Neural cell (in vitro differentiated cells): Measurements from ENCODE around the gene MAGEH1. TPM values are rescaled to one million over a fixed set of nuclear protein-coding genes. Genes with fewer than 3 reads are reported as not detected.

Experiments
- H2AFZ ChIP-seq: fragments of 200-600, 300-800 bp; sonication (generic), shearing (Covaris generic); 2 replicates; pipeline ENCODE4 v1.6.0; 2014; ENCODE audit warnings: low read depth, mild to moderate bottlenecking, antibody characterized with exemption, low read length, moderate library complexity
- H3F3A ChIP-seq: fragments of 200-600 bp; shearing (Covaris generic); 2 replicates; pipeline ENCODE4 v1.6.1; 2016; ENCODE audit warnings: mild to moderate bottlenecking, moderate library complexity, mixed read lengths, antibody characterized with exemption, low read length; ENCODE audit not compliant: insufficient read depth, poor library complexity, severe bottlenecking
- H3K27ac ChIP-seq: fragments of 200-600, 300-800 bp; sonication (generic), shearing (Covaris generic); 2 replicates; pipeline ENCODE4 v1.5.1; 2014; ENCODE audit warnings: mild to moderate bottlenecking, low read length, moderate library complexity
- H3K27me3 ChIP-seq: fragments of 300-800, 200-600 bp; sonication (generic), shearing (Covaris generic); 2 replicates; pipeline ENCODE4 v1.6.0; 2014; ENCODE audit warnings: mild to moderate bottlenecking, low read depth, low read length, moderate library complexity; ENCODE audit not compliant: insufficient read depth
- H3K36me3 ChIP-seq: fragments of 300-800, 200-600 bp; sonication (generic), shearing (Covaris generic); 2 replicates; pipeline ENCODE4 v1.5.1; 2014; ENCODE audit warnings: mild to moderate bottlenecking, antibody characterized with exemption, low read length, moderate library complexity; ENCODE audit not compliant: insufficient read depth
- H3K4me2 ChIP-seq: fragments of 300-800, 200-600 bp; sonication (generic), shearing (Covaris generic); 2 replicates; pipeline ENCODE4 v1.6.0; 2014; ENCODE audit warnings: mild to moderate bottlenecking, low read length
- H3K4me3 ChIP-seq: fragments of 300-800, 200-600 bp; sonication (generic), shearing (Covaris generic); 2 replicates; pipeline ENCODE4 v1.5.1; 2014; ENCODE audit warnings: mild to moderate bottlenecking, low read length, moderate library complexity
- H3K79me2 ChIP-seq: fragments of 200-600 bp; shearing (Covaris generic); replicated peaks from 2 replicates; pipeline ENCODE4 v1.6.0; 2014; ENCODE audit warnings: mild to moderate bottlenecking, low read length, moderate library complexity; ENCODE audit not compliant: insufficient read depth
- H3K9ac ChIP-seq: fragments of 300-800, 200-600 bp; sonication (generic), shearing (Covaris generic); 2 replicates; pipeline ENCODE4 v1.6.1; 2016; ENCODE audit warnings: mild to moderate bottlenecking, low read length, mixed read lengths
- H3K9me2 ChIP-seq: fragments of 200-600 bp; shearing (Covaris generic); 2 replicates; pipeline ENCODE4 v1.6.1; 2016; ENCODE audit warnings: mild to moderate bottlenecking, low read length, mixed read lengths; ENCODE audit not compliant: insufficient read depth
- H3K9me3 ChIP-seq: fragments of 200-600, 300-800 bp; sonication (generic), shearing (Covaris generic); 2 replicates; pipeline ENCODE4 v1.6.1; 2016; ENCODE audit warnings: mild to moderate bottlenecking, mixed run types, low read length, moderate library complexity, mixed read lengths
- H4K20me1 ChIP-seq: fragments of 200-600 bp; shearing (Covaris generic); 2 replicates; pipeline ENCODE4 v1.6.1; 2016; ENCODE audit warnings: mild to moderate bottlenecking, mixed run types; ENCODE audit not compliant: insufficient read depth
- CTCF ChIP-seq: fragments of 450-650 bp; IDR thresholded peaks from 2 replicates; pipeline ENCODE4 v1.5.1; 2014; ENCODE audit warnings: antibody characterized with exemption, mild to moderate bottlenecking, moderate library complexity; ENCODE audit not compliant: poor library complexity, severe bottlenecking
- EP300 ChIP-seq: fragments of 450-650 bp; conservative IDR thresholded peaks from 2 replicates; pipeline ENCODE4 v1.6.1; 2014; ENCODE audit warnings: antibody characterized with exemption, mild to moderate bottlenecking, moderate library complexity; ENCODE audit not compliant: poor library complexity, severe bottlenecking
- EZH2 ChIP-seq: fragments of 200-600, 300-800 bp; shearing (Covaris generic), sonication (generic); IDR thresholded peaks from 2 replicates; pipeline ENCODE4 v1.6.1; 2014; ENCODE audit warnings: antibody characterized with exemption, low read length, borderline replicate concordance, mild to moderate bottlenecking; ENCODE audit not compliant: insufficient read depth, poor library complexity, severe bottlenecking
- MXI1 ChIP-seq: fragments of 450-650 bp; conservative IDR thresholded peaks from 2 replicates; pipeline ENCODE4 v1.6.1; 2014; ENCODE audit warnings: antibody characterized with exemption, mild to moderate bottlenecking; ENCODE audit not compliant: poor library complexity, severe bottlenecking
- POLR2AphosphoS5 ChIP-seq: IDR thresholded peaks from 2 replicates; pipeline ENCODE4 v1.6.1; 2012
- RAD21 ChIP-seq: fragments of 450-650 bp; conservative IDR thresholded peaks from 2 replicates; pipeline ENCODE4 v1.6.1; 2014; ENCODE audit warnings: antibody characterized with exemption, mild to moderate bottlenecking, moderate library complexity
- REST ChIP-seq: IDR thresholded peaks from 2 replicates; pipeline ENCODE4 v1.6.1; 2012; ENCODE audit warnings: borderline replicate concordance
- SMC3 ChIP-seq: fragments of 450-650 bp; conservative IDR thresholded peaks from 2 replicates; pipeline ENCODE4 v1.6.1; 2014; ENCODE audit warnings: antibody characterized with exemption, mild to moderate bottlenecking, moderate library complexity; ENCODE audit not compliant: poor library complexity
- TAF1 ChIP-seq: IDR thresholded peaks from 2 replicates; pipeline ENCODE4 v1.6.1; 2012; ENCODE audit warnings: low read depth
- polyA plus RNA-seq: library from polyadenylated mRNA; depleted of rRNA; stranded (reverse); fragments of >200 nt; gene quantifications from 2 replicates; pipeline ENCODE4 v1.2.3, GENCODE V29; 2014

MAGEH1 gene
- polyA plus RNA-seq, 1 donor from 2014 or later = 262 TPM

- H2AFZ ChIP-seq = peak overlapping the region; percentile 51
- no peaks in the 10 kb centered on the region for H3K27me3 ChIP-seq
- peak overlapping the region; percentile 81 for H3K4me3 ChIP-seq
- no peaks in the 10 kb centered on the region for H3K79me2 ChIP-seq
- peak overlapping the region; percentile 87 for H3K27ac ChIP-seq
- no peak overlapping the region for H3K4me2 ChIP-seq
- peak overlapping the region; percentile 84 for H3K9ac ChIP-seq
- no peaks in the 10 kb centered on the region for H3K9me2 ChIP-seq
- H4K20me1 ChIP-seq = no peaks in the 10 kb centered on the region
- no peaks in the 10 kb centered on the region for H3K9me3 ChIP-seq
- no peaks in the 10 kb centered on the region for H3F3A ChIP-seq
- no peaks in the 10 kb centered on the region for H3K36me3 ChIP-seq
- TF ChIP-seq CTCF = no peak
- no peak for TF ChIP-seq EP300
- TF ChIP-seq RAD21 = no peak
- TF ChIP-seq EZH2 = no peak
- no peak for TF ChIP-seq POLR2AphosphoS5
- no peak for TF ChIP-seq REST
- no peak for TF ChIP-seq SMC3
- no peak for TF ChIP-seq MXI1
- no peak for TF ChIP-seq TAF1
Observed at GRCh38 chrX:55451141-55451540, 786 bp upstream of the MAGEH1 start.

GRCh38 chrX:55451626-55451989 is 319 bp upstream of the MAGEH1 start:
- Histone ChIP-seq H3F3A (no peaks in the 10 kb centered on the region), H3K79me2 (no peaks in the 10 kb centered on the region), H3K36me3 (no peaks in the 10 kb centered on the region), H3K27ac (peak overlapping the region; percentile 87), H3K9ac (peak overlapping the region; percentile 84), H3K9me3 (no peaks in the 10 kb centered on the region), H3K4me2 (no peak overlapping the region), H2AFZ (peak overlapping the region; percentile 51), H3K4me3 (peak overlapping the region; percentile 81), H4K20me1 (no peaks in the 10 kb centered on the region), H3K9me2 (no peaks in the 10 kb centered on the region), H3K27me3 (no peaks in the 10 kb centered on the region)
- TF ChIP-seq POLR2AphosphoS5 = no peak
- no peak for TF ChIP-seq EP300
- no peak for TF ChIP-seq EZH2
- TF ChIP-seq REST = no peak
- no peak for TF ChIP-seq TAF1
- no peak for TF ChIP-seq CTCF
- TF ChIP-seq SMC3 = no peak
- no peak for TF ChIP-seq RAD21
- TF ChIP-seq MXI1 = no peak
